Sigmoid colon (tissue), 7 donors: ENCODE data around the gene TECTB. TPM values are rescaled to one million over a fixed set of nuclear protein-coding genes. Genes with fewer than 3 reads are reported as not detected.

Source experiments
- DNase-seq: peaks from one replicate; pipeline ENCODE4 v3.0.0-alpha.2; 2019
- H3K27ac ChIP-seq, 4 donors: fragments of 200-600 bp; sonication (generic); one replicate each; pipeline ENCODE4 v1.5.1; 2016 to 2019; ENCODE audit warnings: mild to moderate bottlenecking in 1 of 4
- H3K27me3 ChIP-seq, 3 donors: fragments of 200-600 bp; sonication (generic); one replicate each; pipeline ENCODE4 v1.5.1; 2019; ENCODE audit warnings: mild to moderate bottlenecking in 1 of 3
- H3K36me3 ChIP-seq, 4 donors: fragments of 200-600 bp; sonication (generic); one replicate each; pipeline ENCODE4 v1.5.1; 2016 to 2019
- H3K4me1 ChIP-seq, 4 donors: fragments of 200-600 bp; sonication (generic); one replicate each; pipeline ENCODE4 v1.5.1; 2017 to 2019
- H3K4me3 ChIP-seq, 4 donors: fragments of 200-600 bp; sonication (generic); one replicate each; pipeline ENCODE4 v1.5.1; 2017 to 2019; ENCODE audit warnings: mild to moderate bottlenecking in 2 of 4, moderate library complexity in 1 of 4
- H3K9me3 ChIP-seq, 4 donors: fragments of 200-600 bp in 3 of 4; sonication (generic) in 3 of 4; one replicate each; pipeline versions ENCODE4 v1.5.1 to v1.6.1; 2013 to 2019
- EP300 ChIP-seq, 4 donors: sonication (generic); formaldehyde crosslinking; IDR thresholded peaks; one replicate each; pipeline ENCODE4 v1.6.1; 2017; ENCODE audit warnings: antibody characterized with exemption in 4 of 4
- POLR2A ChIP-seq, 2 donors: fragments of 450-650 bp; IDR thresholded peaks; one replicate each; pipeline ENCODE4 v1.6.1; 2016; ENCODE audit warnings: antibody characterized with exemption in 2 of 2, mild to moderate bottlenecking in 2 of 2, moderate library complexity in 2 of 2
- POLR2AphosphoS5 ChIP-seq, 4 donors: sonication (generic); formaldehyde crosslinking; IDR thresholded peaks; one replicate each; pipeline ENCODE4 v1.6.1; 2017; ENCODE audit warnings: antibody characterized with exemption in 4 of 4
- WGBS, 2 donors: extraction: QIAGEN DNeasy Blood & Tissue Kit; methylation state at CpG; one replicate each; pipeline ENCODE4 v1.1.7; 2013; 5-methylcytosine and 5-hydroxymethylcytosine counted together
- intact Hi-C: fragments of 100-400 bp; cut with DNase I; formaldehyde crosslinking; loops from one replicate; pipeline ENCODE4 v1.15.1; 2023
- polyA plus RNA-seq, 3 donors: library from polyadenylated mRNA; stranded (reverse); fragments of 200-250 nt; gene quantifications; one replicate each; pipeline ENCODE4 v1.2.3, GENCODE V29; 2013
- total RNA-seq, 4 donors: library from RNA; depleted of rRNA; stranded (reverse); fragments of >200 nt; gene quantifications; one replicate each; pipeline ENCODE4 v1.1.0, GENCODE V29; 2016
- TF ChIP-seq, protein P1 (sequence below), 4 experiments: fragments of 450-650 bp in 3 of 4; fragments of 200-600 bp in 1 of 4; IDR thresholded peaks; one replicate each; pipeline ENCODE4 v1.5.1; 2016 to 2019; ENCODE audit warnings: antibody characterized with exemption in 4 of 4, mild to moderate bottlenecking in 3 of 4, moderate library complexity in 2 of 4
- donor health status: healthy with polysubstance abuse.
- donor health status: Bipolar disorder and iron deficiency.
- donor health status: healthy.

Gene TECTB
- total and polyA plus RNA-seq, 7 donors, result not detected

DNA sequence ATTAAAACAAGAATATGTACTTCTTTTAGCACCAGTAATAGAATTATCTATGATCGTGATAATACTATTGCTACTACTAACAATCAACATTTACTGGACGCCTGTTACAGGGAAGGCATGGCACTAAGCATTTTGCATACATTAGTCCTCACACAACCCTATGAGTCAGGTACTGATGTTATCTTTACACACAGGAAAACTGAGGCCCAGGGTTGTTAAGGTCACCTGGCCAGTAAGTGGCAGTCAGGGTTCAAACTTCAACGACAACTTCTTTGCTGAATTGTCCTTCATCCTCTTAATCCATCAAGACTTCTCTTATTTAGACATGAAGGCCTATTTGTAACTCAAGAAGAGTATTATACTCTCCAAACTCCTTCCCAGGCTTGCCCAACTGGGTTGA, 48.8 kb downstream of the TECTB start:
- H3K27me3 ChIP-seq, result no peaks in the 10 kb centered on the region
- no peaks in the 10 kb centered on the region for H3K9me3 ChIP-seq
- no peak overlapping the region for H3K4me3 ChIP-seq
- H3K4me1 ChIP-seq, result no peaks in the 10 kb centered on the region
- intact Hi-C loops, result no loop called here
- TF ChIP-seq EP300 (IDR thresholded peaks at IDR 0.05), result no peak
- TF ChIP-seq POLR2AphosphoS5 (IDR thresholded peaks at IDR 0.05), result no peak
- TF ChIP-seq, protein P1, sequence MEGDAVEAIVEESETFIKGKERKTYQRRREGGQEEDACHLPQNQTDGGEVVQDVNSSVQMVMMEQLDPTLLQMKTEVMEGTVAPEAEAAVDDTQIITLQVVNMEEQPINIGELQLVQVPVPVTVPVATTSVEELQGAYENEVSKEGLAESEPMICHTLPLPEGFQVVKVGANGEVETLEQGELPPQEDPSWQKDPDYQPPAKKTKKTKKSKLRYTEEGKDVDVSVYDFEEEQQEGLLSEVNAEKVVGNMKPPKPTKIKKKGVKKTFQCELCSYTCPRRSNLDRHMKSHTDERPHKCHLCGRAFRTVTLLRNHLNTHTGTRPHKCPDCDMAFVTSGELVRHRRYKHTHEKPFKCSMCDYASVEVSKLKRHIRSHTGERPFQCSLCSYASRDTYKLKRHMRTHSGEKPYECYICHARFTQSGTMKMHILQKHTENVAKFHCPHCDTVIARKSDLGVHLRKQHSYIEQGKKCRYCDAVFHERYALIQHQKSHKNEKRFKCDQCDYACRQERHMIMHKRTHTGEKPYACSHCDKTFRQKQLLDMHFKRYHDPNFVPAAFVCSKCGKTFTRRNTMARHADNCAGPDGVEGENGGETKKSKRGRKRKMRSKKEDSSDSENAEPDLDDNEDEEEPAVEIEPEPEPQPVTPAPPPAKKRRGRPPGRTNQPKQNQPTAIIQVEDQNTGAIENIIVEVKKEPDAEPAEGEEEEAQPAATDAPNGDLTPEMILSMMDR (IDR thresholded peaks at IDR 0.05), result no peak
- TF ChIP-seq POLR2A (IDR thresholded peaks at IDR 0.05), result no peak
- H3K36me3 ChIP-seq, result no peaks in the 10 kb centered on the region
- WGBS, 2 donors, result 52 to 61% methylated on average over 3 of the region's 3 CpGs
- no peak for DNase-seq
- no peak overlapping the region for H3K27ac ChIP-seq

DNA sequence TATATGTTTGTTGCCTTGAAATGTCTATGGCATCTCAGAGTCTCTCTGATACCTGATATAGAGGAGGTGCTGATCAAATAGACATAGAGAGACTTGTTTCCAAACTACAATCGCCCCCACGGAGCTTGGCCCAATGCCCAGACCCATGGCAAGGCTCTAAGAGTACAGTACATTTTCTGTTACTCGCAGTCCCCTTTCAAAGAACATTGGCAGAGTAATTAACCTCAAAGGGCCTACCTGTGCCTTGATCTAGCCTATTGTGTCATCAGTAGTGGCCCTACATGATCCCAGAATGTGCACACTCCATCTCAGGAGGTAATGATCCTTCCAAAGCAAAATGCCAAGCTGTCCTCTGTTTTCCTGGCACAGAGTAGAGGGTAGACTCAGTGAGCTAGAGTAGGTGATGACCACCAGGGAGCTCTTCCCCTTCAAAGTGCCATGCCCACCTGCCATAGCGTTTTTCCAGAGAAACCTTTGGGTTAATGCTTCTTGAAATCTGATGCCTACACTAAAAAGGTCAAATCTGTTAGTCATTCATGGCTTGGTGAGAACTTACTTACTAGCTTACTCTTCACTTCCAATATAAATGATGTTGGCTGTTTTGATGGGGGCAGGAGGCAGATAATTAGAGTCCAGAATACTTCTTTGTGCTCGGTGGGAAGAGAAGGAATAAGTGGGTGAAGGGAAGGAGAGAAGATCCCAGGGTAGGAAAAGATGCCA, 49.5 kb downstream of the TECTB start:
- Histone ChIP-seq H3K27ac (no peak overlapping the region), H3K27me3 (no peaks in the 10 kb centered on the region), H3K4me3 (no peak overlapping the region), H3K9me3 (no peaks in the 10 kb centered on the region), H3K36me3 (no peaks in the 10 kb centered on the region), H3K4me1 (no peaks in the 10 kb centered on the region)
- WGBS, 2 donors, result 30 to 67% methylated on average over 5 of the region's 5 CpGs
- intact Hi-C loops, result no loop called here
- no peak for DNase-seq
- TF ChIP-seq, protein P1 (IDR thresholded peaks at IDR 0.05), result no peak
- no peak for TF ChIP-seq EP300 (IDR thresholded peaks at IDR 0.05)

DNA sequence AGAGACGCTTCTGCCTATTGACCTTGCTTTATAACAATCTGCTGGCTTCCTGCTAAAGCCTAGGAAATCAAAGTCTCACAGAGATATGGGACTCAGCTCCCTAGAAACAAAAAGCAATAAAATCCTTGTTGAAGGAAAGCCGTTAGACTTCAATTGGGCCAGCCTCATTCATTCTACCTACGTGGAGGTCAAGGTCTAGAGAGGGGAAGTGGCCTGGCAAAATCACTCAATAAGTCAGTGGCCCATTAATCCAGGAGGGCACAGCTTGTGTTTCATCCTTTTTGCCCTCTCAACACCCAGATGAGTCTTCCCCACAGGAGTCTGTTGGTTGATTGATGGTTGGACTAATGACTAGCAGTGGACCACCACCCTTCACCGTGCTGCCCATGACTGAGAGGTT, 50.3 kb downstream of the TECTB start:
- H3K9me3 ChIP-seq, result no peaks in the 10 kb centered on the region
- H3K36me3 ChIP-seq, result no peaks in the 10 kb centered on the region
- no peak for DNase-seq
- intact Hi-C loops, result no loop called here
- no peaks in the 10 kb centered on the region for H3K27me3 ChIP-seq
- H3K4me1 ChIP-seq, result no peaks in the 10 kb centered on the region
- WGBS, 2 donors, result 30 to 69% methylated on average over 4 of the region's 4 CpGs
- TF ChIP-seq, protein P1 (IDR thresholded peaks at IDR 0.05), result no peak
- TF ChIP-seq POLR2A (IDR thresholded peaks at IDR 0.05) (no peak), POLR2AphosphoS5 (IDR thresholded peaks at IDR 0.05) (no peak), EP300 (IDR thresholded peaks at IDR 0.05) (no peak)
- H3K27ac ChIP-seq, result no peak overlapping the region
- no peak overlapping the region for H3K4me3 ChIP-seq

DNA sequence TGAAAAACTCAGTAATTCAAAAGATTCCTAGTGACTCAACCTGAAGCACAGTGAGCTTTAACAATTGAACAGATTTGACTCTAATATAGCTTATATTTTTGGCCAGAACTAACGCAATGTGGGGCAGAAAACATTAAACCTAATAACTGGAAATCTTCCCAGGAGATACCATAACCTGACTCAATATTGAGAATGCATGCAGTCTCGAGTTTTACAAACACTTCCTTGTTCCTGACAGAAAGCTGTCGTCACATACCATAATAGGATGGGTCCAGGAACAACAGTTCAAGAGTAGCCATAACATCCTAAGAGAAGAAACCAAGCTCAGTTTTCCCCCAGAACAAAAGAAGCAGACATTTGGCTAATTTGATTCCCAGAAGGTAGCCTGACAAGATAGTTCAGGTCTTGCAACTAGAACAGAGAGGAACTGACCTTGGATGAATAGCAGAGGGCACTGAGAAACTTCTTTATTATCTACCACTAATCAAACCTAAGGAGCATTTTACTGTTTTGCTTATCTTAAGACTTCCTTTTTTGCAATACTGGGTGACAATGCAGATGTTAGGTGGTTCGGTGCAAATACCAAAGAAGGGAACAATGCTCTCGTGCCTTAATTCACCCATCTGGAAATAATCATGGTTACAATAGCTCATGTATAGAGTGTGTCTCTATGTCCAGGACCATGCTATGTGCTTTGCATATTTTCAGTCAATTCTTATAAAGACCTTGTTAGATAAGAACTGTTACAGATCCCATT, 52.1 kb downstream of the TECTB start:
- no peaks in the 10 kb centered on the region for H3K27me3 ChIP-seq
- H3K4me3 ChIP-seq, result no peak overlapping the region
- TF ChIP-seq POLR2A (IDR thresholded peaks at IDR 0.05) (no peak), EP300 (IDR thresholded peaks at IDR 0.05) (no peak), POLR2AphosphoS5 (IDR thresholded peaks at IDR 0.05) (no peak)
- TF ChIP-seq, protein P1 (IDR thresholded peaks at IDR 0.05), result no peak
- WGBS, 2 donors, result 6 to 37% methylated on average over 5 of the region's 5 CpGs
- H3K4me1 ChIP-seq, result no peaks in the 10 kb centered on the region
- H3K27ac ChIP-seq, result no peak overlapping the region
- intact Hi-C loops, result no loop called here
- H3K9me3 ChIP-seq, result no peaks in the 10 kb centered on the region
- no peak for DNase-seq
- no peaks in the 10 kb centered on the region for H3K36me3 ChIP-seq
